ENCODE measurements around the gene CITED2.
A peak's percentile ranks its signal among the peaks of the same experiment; 100 is the strongest.
"Not testable (repeated sequence)": the region's sequence is repeated elsewhere in the genome, so short reads cannot be mapped to it uniquely, and the experiment has no call there.

Gene CITED2

DNA sequence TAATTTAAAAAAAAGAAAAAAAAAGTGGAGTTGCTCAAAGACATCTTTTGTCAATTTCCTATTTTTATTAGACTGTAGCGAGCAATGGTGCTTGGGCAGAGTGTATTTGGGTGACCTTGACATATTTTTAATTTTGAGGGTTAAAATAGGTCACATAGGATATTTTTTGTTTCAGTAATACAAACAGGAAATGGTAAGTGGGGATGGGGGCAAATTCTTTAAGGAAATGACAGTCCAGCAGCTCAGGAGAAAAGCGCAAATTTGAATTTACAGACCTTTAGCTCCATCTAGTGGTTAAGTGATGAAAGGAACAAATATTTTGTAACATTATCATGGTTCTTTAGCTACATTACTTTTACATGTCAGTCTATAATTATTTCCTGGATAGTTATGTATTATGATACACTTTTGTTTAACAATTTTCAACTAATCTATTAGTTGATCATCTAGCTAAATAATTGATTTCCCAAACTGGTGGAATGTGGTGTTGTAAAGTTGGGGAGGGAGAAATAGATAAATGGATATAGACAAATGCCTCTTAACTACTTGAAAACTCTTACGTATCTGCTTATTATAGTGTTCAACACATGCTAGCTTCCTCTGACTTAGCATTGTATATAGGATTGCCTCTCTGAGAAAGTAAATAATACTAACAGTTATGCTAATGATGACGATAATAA, 10.0 kb downstream of the CITED2 start:
- DNase-seq, result peak; percentile 57

DNA sequence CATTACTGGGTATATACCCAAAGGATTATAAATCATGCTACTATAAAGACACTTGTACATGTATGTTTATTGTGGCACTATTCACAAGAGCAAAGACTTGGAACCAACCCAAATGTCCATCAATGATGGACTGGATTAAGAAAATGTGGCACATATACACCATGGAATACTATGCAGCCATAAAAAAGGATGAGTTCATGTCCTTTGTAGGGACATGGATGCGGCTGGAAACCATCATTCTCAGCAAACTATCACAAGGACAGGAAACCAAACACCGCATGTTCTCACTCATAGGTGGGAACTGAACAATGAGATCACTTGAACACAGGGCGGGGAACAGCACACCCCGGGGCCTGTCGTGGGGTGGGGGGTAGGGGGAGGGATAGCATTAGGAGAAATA, 10.7 kb downstream of the CITED2 start:
- DNase-seq, result not testable (repeated sequence)

DNA sequence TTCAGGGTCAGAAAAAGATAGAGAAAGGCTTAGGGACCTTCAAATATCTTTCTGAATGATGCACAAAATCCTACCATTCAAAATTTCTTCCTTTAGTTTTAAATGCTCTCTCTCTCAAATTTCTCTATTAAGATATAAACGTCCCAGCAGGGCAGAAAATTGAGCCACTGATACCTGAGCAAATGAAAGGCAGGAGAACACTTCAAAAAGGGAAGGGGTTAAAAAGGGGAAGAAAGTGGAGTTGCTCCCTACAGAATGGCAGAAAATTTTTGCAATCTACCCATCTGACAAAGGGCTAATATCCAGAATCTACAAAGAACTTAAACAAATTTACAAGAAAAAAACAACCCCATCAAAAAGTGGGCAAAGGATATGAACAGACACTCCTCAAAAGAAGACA, 11.3 kb downstream of the CITED2 start:
- not testable (repeated sequence) for DNase-seq

DNA sequence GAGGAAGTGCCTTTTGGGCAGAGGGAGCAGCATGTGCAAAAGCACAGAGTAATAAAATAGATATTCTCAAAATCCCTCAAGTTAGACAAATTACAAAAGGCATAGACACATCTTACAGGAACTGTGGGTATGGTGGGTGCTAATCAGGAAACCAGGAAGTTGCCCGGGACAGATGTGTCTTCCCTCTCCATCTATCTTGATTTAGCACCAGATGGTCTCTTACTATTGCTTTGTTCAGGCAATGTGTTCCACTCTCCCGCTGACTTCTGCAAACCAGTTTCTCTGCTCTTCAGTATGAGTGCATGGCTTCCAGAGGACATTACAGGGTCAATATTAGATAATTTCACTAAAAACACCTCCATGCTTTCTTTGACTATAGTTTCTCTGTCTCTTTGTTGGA, 13.2 kb downstream of the CITED2 start:
- no peak for DNase-seq

DNA sequence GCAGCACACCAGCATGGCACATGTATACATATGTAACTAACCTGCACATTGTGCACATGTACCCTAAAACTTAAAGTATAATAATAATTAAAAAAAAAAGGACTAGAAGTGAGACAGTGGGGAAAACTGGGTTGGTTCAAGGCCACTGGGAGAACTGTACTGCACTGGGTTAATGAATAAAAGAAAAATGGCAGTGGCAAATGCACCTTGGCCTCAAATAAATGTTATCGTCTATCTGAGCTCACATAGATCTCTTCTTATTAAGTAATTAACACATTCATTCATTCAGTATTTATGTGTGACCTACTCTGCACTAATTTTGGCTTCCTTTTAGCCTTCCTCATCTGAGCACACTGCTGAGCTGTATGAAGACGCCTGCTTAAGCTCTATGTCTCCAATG, 17.5 kb downstream of the CITED2 start:
- DNase-seq, result no peak

DNA sequence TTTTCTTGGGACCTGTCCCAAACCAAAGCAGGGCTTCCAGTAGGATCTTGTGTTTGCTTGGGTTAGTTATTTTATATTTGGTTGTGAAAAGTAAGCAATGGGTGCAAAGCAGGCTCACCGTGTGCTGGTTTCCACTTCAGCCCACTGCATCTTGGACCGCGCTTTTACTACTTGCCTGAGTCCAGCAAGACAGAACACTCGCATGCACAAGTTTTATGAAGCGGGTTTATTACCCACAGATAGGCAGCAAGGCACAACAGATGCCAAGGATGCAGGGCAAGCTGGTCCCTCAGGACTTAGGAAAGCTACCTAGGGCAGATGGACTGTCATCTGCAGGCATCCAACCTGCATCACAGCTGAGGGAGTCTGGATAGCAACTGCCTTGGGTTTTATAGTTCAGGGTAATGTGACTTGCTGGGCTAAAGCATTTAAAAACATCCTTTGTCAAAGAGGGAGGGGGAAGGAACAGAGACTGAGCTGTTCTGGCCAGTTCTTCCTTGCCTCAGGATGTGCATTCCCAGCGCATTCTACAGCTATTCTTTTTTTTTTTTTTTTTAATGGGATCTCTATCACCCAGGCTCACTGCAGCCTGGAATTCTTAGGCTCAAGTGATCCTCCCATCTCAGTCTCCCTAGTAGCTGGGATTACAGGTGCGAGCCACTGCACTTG, 18.5 kb downstream of the CITED2 start:
- DNase-seq, result no peak

DNA sequence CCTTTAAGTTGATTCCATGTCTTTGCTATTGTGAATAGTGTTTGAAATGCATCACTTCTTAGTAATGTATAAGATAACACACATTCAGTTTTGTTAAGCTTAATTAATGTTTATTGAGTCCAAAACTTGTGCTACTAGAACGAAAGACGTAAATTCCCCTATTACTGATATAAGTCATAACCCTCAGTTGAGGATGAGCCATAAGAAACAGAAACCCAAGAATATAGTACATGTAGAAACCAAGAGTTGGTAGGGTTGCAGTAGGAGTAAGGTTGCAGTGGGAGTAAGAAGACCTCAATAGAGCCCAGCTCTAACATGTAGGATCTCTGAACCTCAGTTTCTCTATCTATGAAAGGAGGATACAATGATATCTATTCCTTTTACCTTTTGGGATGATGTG, 19.3 kb downstream of the CITED2 start:
- no peak for DNase-seq

DNA sequence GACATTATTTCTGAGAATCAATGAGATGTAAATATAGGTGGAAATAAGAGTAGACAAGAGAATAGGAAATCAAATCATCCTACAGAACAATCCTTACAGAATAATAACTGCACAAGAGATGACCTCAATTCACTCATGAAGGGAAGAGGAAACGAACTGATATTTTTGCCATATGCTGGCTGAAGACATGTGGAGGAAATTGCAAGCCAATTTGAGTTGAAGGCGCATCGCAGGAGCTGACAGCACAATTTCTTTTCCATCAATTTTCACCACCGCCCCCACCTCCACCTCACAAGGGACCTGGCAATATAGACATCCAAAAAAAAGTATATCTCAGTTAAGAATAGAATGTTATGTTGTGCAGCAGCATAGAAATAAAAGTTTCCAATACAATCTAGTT, 20.3 kb downstream of the CITED2 start:
- DNase-seq, result no peak

DNA sequence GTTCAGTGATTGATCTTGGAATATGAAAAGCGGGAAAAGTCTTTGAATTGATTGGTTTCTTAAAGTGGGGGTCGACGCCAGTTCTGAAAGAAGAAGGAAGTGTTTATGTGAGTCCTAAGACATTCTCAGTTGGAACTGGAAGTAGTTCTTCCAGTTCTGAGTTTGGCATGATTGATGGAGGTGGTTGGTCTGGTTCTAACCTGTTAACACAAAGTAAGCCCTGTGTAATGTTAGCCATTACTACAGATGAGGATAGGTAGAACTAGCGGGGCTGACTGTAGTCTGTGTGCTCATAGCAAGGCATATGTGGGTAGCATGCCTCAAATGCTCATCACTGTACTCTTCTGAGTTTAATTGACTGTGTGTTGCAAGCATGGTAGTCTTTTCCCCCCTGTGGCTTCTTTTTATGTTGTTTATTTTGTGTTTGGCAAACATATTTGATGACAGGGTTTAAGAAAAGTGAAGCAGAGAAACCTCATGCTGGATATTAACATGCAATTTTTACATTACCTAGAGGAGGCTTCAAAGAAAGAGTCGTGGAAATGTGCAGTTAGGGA, 24.9 kb downstream of the CITED2 start:
- no peak for DNase-seq

DNA sequence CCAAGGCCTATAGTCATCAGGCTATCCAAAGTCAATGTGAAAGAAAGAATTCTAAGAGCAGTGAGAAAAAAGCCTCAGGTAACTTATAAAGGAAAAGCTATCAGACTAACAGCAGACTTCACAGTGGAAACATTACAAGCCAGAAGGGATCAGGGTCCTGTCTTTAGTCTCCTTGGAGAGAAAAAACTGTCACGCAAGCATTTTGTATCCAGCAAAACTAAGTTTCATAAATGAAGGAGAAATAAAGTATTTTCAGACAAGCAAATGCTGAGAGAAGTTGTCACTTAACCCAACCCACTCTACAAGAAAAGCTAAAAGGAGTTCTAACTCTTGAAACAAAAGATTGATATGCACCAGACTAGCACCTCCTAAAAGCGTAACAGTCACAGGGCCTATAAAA, 28.1 kb downstream of the CITED2 start:
- DNase-seq, result no peak

DNA sequence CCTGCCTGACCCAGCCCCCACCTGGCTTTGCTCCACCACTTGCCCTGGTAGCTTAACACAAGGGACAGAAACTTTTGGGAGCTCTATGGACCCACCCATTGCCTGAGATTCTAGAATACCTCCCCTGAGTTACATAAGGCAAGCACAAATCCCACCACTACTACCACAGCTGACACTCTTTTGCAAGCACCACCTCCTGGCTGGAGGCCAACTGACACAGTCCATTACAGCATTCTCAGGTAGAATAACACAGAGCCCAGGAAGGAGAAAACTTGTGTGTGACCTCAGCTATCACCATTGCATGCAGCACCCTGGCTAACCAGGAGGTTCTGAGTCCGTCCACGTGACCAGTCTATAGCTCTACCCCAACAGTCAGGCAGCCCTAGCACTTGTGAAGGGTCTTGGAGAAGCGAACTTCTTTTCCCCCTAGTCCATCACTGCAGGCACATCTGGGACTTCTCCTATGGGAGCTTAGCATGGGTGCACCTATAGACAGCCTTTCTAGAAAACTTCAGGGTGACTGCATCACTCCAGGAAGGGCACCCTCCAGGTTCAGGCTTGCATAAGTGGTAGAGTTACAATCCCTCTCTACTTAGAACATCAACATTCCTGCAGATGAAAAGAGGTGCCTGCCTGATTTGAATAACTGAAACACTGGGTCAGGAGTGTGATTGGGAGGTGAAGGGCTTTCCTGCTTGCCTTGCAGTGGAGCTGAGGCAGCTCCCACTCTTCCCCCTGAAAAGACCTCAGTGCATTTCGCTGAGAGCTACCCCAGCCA, 30.1 kb downstream of the CITED2 start:
- peak; percentile 75 for DNase-seq

DNA sequence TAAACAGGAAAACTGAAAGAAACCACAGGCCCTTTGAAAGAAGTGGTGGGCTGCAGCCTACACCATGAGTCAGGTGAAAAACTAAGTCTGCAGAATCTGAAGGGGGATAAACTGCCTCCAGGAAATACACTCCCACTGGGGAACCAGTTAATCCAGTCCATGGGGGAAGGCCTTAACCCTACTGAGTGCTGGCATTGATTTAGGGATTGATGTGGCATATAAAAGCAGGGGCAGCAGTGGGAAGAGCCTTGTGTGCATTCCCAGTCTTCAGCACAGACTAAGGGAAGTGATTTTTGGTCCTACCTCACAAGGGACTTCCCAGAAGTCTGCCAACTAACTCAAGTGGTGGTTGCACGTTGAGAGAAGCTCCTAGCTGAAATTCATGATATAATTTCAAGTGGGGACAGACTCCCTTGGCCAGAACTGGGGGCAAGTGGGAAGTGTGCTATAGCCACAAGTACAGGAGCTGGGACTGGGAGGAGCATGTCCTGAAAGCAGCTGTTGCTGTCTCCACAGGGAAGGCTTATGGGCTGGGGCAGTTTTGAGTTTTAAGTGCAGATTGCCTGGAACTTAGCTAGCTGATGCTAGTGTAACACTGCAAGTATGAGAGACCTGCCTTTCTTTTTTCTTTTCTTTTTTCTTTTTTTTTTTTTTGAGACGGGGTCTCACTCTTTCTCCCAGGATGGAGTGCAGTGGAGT, 31.2 kb downstream of the CITED2 start:
- no peak for DNase-seq

DNA sequence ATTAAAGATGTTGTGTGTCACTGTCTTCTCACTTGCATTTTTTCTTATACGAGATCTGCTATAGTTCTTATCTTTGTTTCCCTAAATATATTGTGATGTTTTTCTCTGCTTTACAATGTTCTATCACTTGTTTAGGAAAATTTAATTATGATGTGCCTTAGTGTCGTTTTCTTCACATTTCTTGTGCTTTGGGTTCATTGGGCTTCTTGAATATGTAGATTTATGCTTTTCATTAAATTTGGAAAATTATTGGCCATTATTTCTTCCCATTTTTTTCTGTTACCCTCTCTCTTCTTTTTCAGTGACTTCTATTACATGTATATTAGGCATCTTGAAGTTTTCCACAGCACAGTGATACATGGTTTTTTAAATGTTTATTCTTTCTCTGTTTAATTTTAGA, 33.4 kb downstream of the CITED2 start:
- DNase-seq, result no peak

DNA sequence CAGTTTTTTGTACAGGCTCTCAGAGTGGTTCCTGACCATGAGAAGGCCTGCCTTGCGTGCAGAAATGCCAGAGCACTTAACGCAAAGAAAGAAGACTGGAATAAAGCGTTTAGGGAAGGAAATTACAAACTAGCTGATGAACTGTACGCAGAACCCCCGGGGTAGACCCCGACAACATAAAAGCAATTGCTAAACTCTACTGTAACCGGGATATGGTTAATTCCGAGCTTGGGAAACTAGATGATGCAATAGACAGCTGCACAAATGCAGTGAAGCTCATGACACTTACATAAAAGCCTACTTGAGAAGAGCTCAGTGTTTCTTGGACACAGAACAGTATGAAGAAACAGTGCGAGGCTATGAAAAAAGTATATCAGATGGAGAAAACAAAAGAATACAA, 35.7 kb downstream of the CITED2 start:
- no peak for DNase-seq

DNA sequence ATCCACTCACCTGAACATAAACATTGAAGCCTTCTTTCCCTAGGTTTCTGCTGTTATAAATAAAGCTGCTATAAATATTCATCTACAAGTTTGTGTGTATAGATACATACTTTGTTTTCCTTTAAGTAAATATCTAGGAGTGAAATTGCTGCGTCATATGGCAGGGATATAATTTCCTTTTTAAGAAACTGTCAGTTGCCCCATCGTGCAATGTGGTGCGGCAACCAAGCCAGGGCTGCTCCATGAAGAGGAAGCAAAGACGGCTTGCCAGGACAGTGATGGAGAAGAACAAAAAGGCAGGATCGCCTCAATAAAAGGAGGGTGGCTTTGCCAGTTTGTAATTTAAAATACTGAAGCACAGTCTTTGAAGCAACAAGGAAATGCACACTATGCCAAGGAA, 36.6 kb downstream of the CITED2 start:
- DNase-seq, result no peak

DNA sequence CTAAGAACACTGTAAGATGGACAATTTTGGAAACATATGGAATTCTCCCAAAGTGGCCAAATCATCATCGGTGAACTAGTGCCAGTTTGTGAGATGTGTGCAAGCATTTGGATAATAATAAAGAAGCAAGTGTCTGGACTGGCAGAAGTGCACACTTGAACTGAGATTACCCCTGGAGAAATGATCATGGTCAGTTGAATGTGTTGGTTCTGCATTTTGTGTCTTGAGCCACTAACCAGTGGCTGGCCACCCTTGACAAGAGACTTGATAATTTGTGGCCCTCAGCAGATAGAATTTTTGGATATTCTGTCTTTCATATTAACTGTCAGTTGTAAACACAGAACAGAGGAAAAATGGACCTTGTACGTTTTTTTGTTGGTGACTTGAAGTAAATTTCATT, 37.4 kb downstream of the CITED2 start:
- no peak for DNase-seq

DNA sequence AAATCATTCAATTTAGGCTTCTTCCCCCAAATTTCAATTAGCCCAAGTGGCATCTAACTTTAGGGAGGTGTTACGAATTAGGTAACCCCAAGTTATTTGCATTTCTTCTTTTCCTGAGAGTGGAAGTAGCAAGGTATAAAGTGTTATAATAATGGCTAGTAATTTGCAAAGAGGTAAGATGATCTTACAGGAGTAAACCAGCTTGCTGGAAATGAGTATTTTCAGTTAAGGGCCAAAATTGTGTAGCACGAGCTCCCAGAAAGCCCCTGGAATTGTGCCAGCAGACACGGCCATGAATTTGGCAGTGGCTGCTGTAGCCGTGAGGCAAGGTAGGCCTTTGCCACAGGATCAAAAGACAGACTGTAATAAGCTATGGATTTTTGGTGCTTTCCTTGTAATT, 38.0 kb downstream of the CITED2 start:
- DNase-seq, result peak; percentile 83

DNA sequence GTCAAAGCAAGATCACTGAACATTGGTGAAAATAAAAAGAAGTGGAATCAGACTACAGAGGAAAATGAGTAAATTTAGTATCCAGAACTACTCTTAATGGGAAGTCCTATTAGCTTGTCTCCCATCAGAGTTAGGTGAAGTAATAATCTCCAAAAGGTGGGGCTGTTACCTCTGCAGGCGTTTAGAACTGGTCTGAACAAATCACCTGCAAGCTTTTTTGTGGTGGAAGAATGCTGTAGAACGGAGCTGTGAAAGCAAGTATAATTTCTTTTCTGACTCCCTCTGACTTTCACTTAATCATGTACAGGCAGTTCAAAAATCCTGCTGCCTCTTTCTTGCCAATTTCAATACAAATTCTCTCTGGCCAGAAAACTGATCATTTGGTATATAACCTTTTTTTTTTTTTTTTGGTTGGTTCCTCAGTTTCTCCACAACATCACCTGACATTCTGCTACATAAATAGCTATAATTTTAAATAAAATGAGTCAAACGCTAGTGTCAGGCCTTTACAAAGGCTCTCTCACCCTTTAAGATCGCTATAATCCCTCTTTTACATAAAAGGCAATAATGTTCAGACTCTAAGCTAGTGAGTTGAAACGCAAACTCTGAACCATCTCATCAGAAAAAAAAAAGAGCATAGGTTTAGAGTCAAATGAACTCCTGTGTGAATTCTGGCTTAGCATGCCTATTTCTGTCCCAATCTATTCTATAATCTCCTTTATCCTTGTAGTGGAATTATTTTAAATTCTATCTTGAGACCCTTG, 38.8 kb downstream of the CITED2 start:
- no peak for DNase-seq

DNA sequence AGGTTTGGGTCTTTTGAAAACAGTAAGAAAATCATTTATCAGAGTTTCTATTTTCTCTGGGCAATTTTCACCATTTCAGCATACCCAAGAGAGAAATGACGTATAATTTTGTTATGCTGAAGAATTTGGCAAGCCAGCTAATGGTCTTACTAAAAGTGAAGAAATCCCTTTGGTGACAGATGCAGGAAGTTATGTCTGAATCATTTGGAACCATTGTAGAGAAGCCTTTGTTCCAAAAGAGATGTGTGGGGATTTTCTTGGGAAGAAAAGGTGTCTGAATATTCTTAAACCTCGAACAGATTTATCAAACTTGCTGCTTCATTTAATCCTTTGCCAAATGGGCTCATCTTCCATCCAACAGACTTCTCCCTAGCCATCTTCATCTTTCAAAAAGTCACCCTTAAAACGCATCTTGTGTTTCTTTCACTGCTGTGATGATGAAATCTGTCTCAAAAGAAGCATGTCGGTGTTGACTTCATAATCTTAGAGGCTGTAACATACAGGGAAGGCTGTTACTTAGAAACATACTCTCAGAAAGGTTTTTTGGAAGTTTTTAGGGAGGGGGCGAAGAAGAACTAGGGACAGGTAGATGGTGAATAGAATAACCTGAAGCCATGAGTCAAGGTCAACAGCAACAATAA, 39.5 kb downstream of the CITED2 start:
- no peak for DNase-seq

DNA sequence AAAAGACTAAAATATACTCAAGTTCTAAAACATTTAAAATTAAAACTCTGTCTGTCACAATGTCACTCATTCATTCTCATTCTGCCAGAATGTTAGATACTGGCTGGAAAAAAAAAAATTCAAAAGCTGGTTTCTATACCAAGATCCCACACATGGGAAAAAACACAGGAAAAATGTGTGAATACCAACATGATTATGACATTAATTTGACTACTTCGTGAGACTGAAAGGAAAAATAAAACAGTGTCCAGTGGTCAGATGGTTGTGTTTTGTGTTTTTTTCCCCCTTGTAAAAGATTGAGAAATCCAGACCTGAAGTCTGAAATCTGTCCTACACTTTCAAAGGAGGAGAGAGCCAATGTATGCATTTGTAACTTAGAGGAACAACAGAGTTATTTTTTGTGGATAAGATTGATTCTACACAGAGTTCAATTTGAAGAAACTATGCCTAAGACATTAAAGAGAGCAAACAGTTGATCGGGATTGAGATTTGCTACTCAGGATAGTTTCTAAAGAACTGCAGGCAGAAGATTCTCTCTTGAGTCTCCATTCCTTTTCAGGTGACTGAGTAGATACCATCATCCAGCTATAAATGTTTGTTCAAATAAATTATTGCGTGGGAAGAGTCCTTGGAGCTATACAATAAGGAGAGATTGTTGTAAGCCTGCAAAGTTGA, 43.5 kb downstream of the CITED2 start:
- DNase-seq, result no peak

DNA sequence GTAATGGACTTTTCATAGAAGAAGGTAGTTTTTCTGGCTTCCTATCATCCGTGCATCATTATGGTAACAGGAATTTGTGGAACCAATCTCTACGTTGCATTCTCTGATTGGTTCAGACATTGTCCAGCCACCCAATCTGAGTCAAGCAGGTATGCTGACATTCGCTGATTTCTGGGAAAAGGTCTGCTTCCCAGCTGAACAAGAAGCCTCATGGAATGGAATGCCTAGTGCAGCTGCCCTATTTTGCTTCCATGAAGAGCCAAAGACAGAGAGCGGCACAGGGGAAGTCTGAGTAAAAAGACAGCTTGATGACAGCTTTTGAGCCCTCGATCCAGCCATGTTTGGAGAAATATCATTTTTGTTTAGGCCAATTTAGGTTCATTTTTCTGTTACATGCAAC, 44.1 kb downstream of the CITED2 start:
- DNase-seq, result no peak
